BJ (cell line): ENCODE results near the gene MAPKAP1. TPM values are rescaled to one million over a fixed set of nuclear protein-coding genes. Genes with fewer than 3 reads are reported as not detected.

Source experiments
- CTCF ChIA-PET: fragments of 350-600 bp; formaldehyde crosslinking; extraction: SDS; loops from one replicate; lab custom pipeline; 2021; ENCODE audit warnings: antibody characterized with exemption, inconsistent platforms; lab: Yijun Ruan, JAX
- POLR2A ChIA-PET: fragments of 300-600 bp; sonication (Branson Sonifier 250); formaldehyde crosslinking; extraction: SDS; loops from one replicate; lab custom pipeline; 2021; ENCODE audit warnings: antibody characterized with exemption; lab: Charles Lee
- DNase-seq: peaks from one replicate; pipeline ENCODE4 v3.0.0-alpha.2; 2011; ENCODE audit warnings: low read depth
- H3K27me3 ChIP-seq: 2 replicates; pipeline ENCODE4 v1.6.0; 2011; ENCODE audit warnings: low read length; ENCODE audit not compliant: control insufficient read depth, insufficient read depth
- H3K36me3 ChIP-seq: 2 replicates; pipeline ENCODE4 v1.5.1; 2011; ENCODE audit warnings: low read length; ENCODE audit not compliant: control insufficient read depth, insufficient read depth
- H3K4me3 ChIP-seq: 2 replicates; pipeline ENCODE4 v1.5.1; 2011; ENCODE audit warnings: low read depth, mild to moderate bottlenecking, control low read depth, low read length
- CTCF ChIP-seq: IDR thresholded peaks from 2 replicates; pipeline ENCODE4 v1.5.1; 2011; ENCODE audit warnings: low read depth, mild to moderate bottlenecking, control low read depth, inconsistent platforms, low read length, moderate library complexity; ENCODE audit not compliant: insufficient read depth
- polyA plus RNA-seq: library from polyadenylated mRNA; depleted of rRNA; stranded (reverse); fragments of >200 nt; gene quantifications from 2 replicates; pipeline ENCODE4 v1.2.3, GENCODE V29; 2011

Gene MAPKAP1
- polyA plus RNA-seq, 1 experiment, result 113 TPM

- Histone ChIP-seq H3K36me3 (no peaks in the 10 kb centered on the region), H3K27me3 (no peaks in the 10 kb centered on the region), H3K4me3 (no peak overlapping the region)
- ChIA-PET CTCF (interaction anchor here (0.6 to 1.2 kb wide), 2 partner anchors 82 to 93 kb away, joined by 3 read pairs; no protein-coding TSS in a partner anchor), POLR2A (no interaction called here)
- no peak for DNase-seq
- TF ChIP-seq CTCF, result no peak
These were observed 55.3 kb downstream of the MAPKAP1 start for GRCh38 chr9:125651576-125652232.

- no peak for DNase-seq
- no peaks in the 10 kb centered on the region for H3K27me3 ChIP-seq
- CTCF ChIA-PET, result interaction anchor here (0.7 kb wide), 1 partner anchor 242 kb away, joined by 3 read pairs; no protein-coding TSS in a partner anchor
These were observed 56.7 kb downstream of the MAPKAP1 start for GRCh38 chr9:125650271-125650737.

GRCh38 chr9:125649826-125650225, 57.2 kb downstream of the MAPKAP1 start:
- Histone ChIP-seq H3K27me3 (no peaks in the 10 kb centered on the region), H3K36me3 (no peaks in the 10 kb centered on the region), H3K4me3 (no peak overlapping the region)
- POLR2A ChIA-PET, result no interaction called here
- no peak for DNase-seq
- CTCF ChIA-PET, result no interaction called here
- TF ChIP-seq CTCF, result no peak

More at GRCh38 chr9:125650271-125650737, 56.7 kb downstream of the MAPKAP1 start:
- TF ChIP-seq CTCF, result no peak
- no peaks in the 10 kb centered on the region for H3K36me3 ChIP-seq
- H3K4me3 ChIP-seq, result no peak overlapping the region
- POLR2A ChIA-PET, result interaction anchor here (0.5 kb wide), 1 partner anchor 202 kb away, joined by 6 read pairs; no protein-coding TSS in a partner anchor

GRCh38 chr9:125649315-125649714, 57.7 kb downstream of the MAPKAP1 start:
- no peak overlapping the region for H3K4me3 ChIP-seq

More at GRCh38 chr9:125649315-125649714, 57.7 kb downstream of the MAPKAP1 start:
- H3K36me3 ChIP-seq, result no peaks in the 10 kb centered on the region
- CTCF ChIA-PET, result no interaction called here
- no peak for DNase-seq
- no peak for TF ChIP-seq CTCF
- H3K27me3 ChIP-seq, result no peaks in the 10 kb centered on the region
- POLR2A ChIA-PET, result no interaction called here
